ENCODE results near the gene C6orf62.

- TF ChIP-seq POLR2AphosphoS5 (IDR thresholded peaks at IDR 0.05; ENCODE audit: borderline replicate concordance, low read depth, low read length) (no peak), EZH2 (IDR thresholded peaks at IDR 0.05) (no peak)
Observed at GRCh38 chr6:24743944-24744335, 25.0 kb upstream of the C6orf62 start.
